Osteoblast (primary cell): ENCODE results near the gene IQCH. TPM values are rescaled to one million over a fixed set of nuclear protein-coding genes. Genes with fewer than 3 reads are reported as not detected.

ENCODE experiments used
- DNase-seq: peaks from one replicate; pipeline ENCODE4 v3.0.0; 2011; ENCODE audit warnings: low spot score, mixed read lengths; ENCODE audit not compliant: insufficient read length; ENCODE audit errors: missing footprints
- H2AFZ ChIP-seq: 2 replicates; pipeline ENCODE4 v1.6.0; 2011; ENCODE audit warnings: mild to moderate bottlenecking, low read length
- H3K27ac ChIP-seq: 2 replicates; pipeline ENCODE4 v1.5.1; 2011; ENCODE audit warnings: mild to moderate bottlenecking, low read depth, low read length, moderate library complexity
- H3K27me3 ChIP-seq: 2 replicates; pipeline ENCODE4 v1.6.0; 2012; ENCODE audit warnings: mild to moderate bottlenecking, control low read depth, inconsistent platforms, low read length, moderate library complexity; ENCODE audit not compliant: insufficient read depth
- H3K36me3 ChIP-seq: 2 replicates; pipeline ENCODE4 v1.5.1; 2011; ENCODE audit warnings: mild to moderate bottlenecking, low read length, control low read depth, moderate library complexity; ENCODE audit not compliant: insufficient read depth
- H3K4me1 ChIP-seq: 2 replicates; pipeline ENCODE4 v1.5.1; 2011; ENCODE audit warnings: mild to moderate bottlenecking, low read length, control low read depth, moderate library complexity; ENCODE audit not compliant: insufficient read depth
- H3K4me2 ChIP-seq: 2 replicates; pipeline ENCODE4 v1.6.0; 2011; ENCODE audit warnings: mild to moderate bottlenecking, low read length; ENCODE audit not compliant: insufficient read depth
- H3K4me3 ChIP-seq: fragments of 200-600 bp; sonication (generic); 3 replicates; pipeline ENCODE4 v1.5.1; 2012; ENCODE audit warnings: mild to moderate bottlenecking, low read length, inconsistent platforms; ENCODE audit not compliant: insufficient read depth
- H3K79me2 ChIP-seq: 2 replicates; pipeline ENCODE4 v1.6.0; 2012; ENCODE audit warnings: mild to moderate bottlenecking, low read length, control low read depth, inconsistent platforms; ENCODE audit not compliant: insufficient read depth
- H3K9me3 ChIP-seq: 2 replicates; pipeline ENCODE4 v1.5.1; 2011; ENCODE audit warnings: low read depth, low read length, control low read depth
- H4K20me1 ChIP-seq: 2 replicates; pipeline ENCODE4 v1.6.0; 2012; ENCODE audit warnings: mild to moderate bottlenecking, low read length, control low read depth; ENCODE audit not compliant: insufficient read depth
- CTCF ChIP-seq: IDR thresholded peaks from 2 replicates; pipeline ENCODE4 v1.5.1; 2011; ENCODE audit warnings: mild to moderate bottlenecking, low read depth, low read length, moderate library complexity; ENCODE audit errors: extremely low read depth
- total RNA-seq: library from RNA; depleted of rRNA; stranded (reverse); fragments of >200 nt; gene quantifications from 2 replicates; pipeline ENCODE4 v1.2.3, GENCODE V29; 2012

Gene IQCH
- total RNA-seq, 1 donor = 5.8 TPM

- Histone ChIP-seq H3K27me3 (no peaks in the 10 kb centered on the region), H4K20me1 (no peaks in the 10 kb centered on the region), H3K9me3 (no peaks in the 10 kb centered on the region), H2AFZ (no peak overlapping the region), H3K79me2 (peaks cover 30% of the 10 kb centered on the region), H3K4me3 (no peak overlapping the region), H3K4me2 (no peak overlapping the region), H3K4me1 (peaks cover 27% of the 10 kb centered on the region), H3K36me3 (peaks cover 31% of the 10 kb centered on the region), H3K27ac (no peak overlapping the region)
- DNase-seq = no peak
- no peak for TF ChIP-seq CTCF
These were observed 27.2 kb upstream of the IQCH start for GRCh38 chr15:67227431-67227830.

DNA sequence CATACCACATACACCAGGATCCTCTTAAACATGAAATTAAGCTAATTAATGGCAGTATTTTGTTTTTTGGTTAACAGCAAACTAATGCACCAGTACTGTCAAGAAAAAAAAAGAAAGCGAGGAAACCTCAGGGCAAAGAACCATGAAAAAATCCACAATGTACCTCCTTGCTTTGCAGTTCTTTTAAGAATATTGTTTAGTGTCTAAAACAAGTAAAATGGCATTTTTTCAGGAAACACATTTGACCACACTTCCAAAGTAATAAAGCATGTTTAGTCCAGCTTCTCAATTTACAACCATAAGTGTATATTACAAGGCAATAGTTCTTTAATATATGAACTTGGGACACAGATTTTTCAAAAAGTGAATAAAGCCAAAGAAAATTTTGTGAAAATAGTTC lies 26.7 kb upstream of the IQCH start:
- DNase-seq = no peak
- Histone ChIP-seq H3K36me3 (peaks cover 34% of the 10 kb centered on the region), H4K20me1 (no peaks in the 10 kb centered on the region), H3K9me3 (no peaks in the 10 kb centered on the region), H3K27me3 (no peaks in the 10 kb centered on the region), H3K4me1 (peaks cover 27% of the 10 kb centered on the region), H3K27ac (no peak overlapping the region), H2AFZ (no peak overlapping the region), H3K4me2 (no peak overlapping the region), H3K79me2 (peaks cover 25% of the 10 kb centered on the region), H3K4me3 (no peak overlapping the region)
- no peak for TF ChIP-seq CTCF

GRCh38 chr15:67228286-67228685 lies 26.3 kb upstream of the IQCH start:
- no peak for DNase-seq
- H3K27me3 ChIP-seq = no peaks in the 10 kb centered on the region
- H3K9me3 ChIP-seq = no peaks in the 10 kb centered on the region
- peaks cover 37% of the 10 kb centered on the region for H3K36me3 ChIP-seq
- no peak overlapping the region for H3K27ac ChIP-seq
- TF ChIP-seq CTCF = no peak
- no peak overlapping the region for H3K4me3 ChIP-seq
- no peak overlapping the region for H2AFZ ChIP-seq
- no peaks in the 10 kb centered on the region for H4K20me1 ChIP-seq
- no peak overlapping the region for H3K4me2 ChIP-seq
- H3K79me2 ChIP-seq = peaks cover 21% of the 10 kb centered on the region
- peaks cover 27% of the 10 kb centered on the region for H3K4me1 ChIP-seq

DNA sequence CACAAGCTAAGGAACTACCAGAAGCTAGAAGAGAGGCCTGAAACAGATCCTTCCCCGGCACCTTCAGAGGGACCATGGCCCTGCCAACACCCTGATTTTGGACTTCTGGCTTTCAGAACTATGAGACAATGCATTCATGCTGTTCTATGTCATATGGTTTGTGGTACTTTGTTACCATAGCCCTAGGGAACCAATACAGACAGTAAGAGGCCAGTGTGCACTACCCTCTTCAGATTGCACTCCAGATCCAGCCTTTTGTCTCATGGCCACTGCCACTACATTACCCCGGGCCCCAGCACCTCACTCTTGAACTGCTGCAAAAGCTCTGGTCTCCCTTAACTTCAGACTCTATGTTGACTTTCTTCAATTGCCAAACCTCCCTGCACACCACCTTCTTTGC lies 24.1 kb upstream of the IQCH start:
- Histone ChIP-seq H3K79me2 (peaks cover 13% of the 10 kb centered on the region), H3K4me3 (no peak overlapping the region), H3K36me3 (peaks cover 45% of the 10 kb centered on the region), H3K4me1 (peaks cover 12% of the 10 kb centered on the region), H3K27me3 (no peaks in the 10 kb centered on the region), H4K20me1 (no peaks in the 10 kb centered on the region), H2AFZ (no peak overlapping the region), H3K4me2 (no peak overlapping the region), H3K27ac (no peak overlapping the region), H3K9me3 (no peaks in the 10 kb centered on the region)
- DNase-seq = no peak
- TF ChIP-seq CTCF = no peak
